K562 (cell line): ENCODE measurements around the gene NTRK1. TPM values are rescaled to one million over a fixed set of nuclear protein-coding genes. Genes with fewer than 3 reads are reported as not detected.

Experiments used
- ATF7 ChIP-seq: fragments of 450-650 bp; IDR thresholded peaks from 2 replicates; pipeline ENCODE4 v1.7.1; 2014; ENCODE audit warnings: mild to moderate bottlenecking, moderate library complexity
- BRD9 ChIP-seq: fragments of 450-650 bp; IDR thresholded peaks from 2 replicates; pipeline ENCODE4 v1.6.1; 2018; ENCODE audit warnings: low read depth; ENCODE audit not compliant: partially characterized antibody
- CBX1 ChIP-seq: sonication (generic); IDR thresholded peaks from 2 replicates; pipeline ENCODE4 v1.6.1; 2016; ENCODE audit warnings: antibody characterized with exemption, low read depth, mild to moderate bottlenecking
- CBX3 ChIP-seq, 2 experiments: IDR thresholded peaks; 1 replicate in 1 of 2; 2 replicates in 1 of 2; pipeline ENCODE4 v1.6.1; 2012; ENCODE audit warnings: inconsistent platforms in 2 of 2, low read length in 2 of 2, borderline replicate concordance in 1 of 2, control low read depth in 1 of 2
- CCAR2 ChIP-seq: fragments of 200-400 bp; formaldehyde crosslinking; IDR thresholded peaks from 2 replicates; pipeline ENCODE4 v1.6.1; 2017; ENCODE audit warnings: mild to moderate bottlenecking, low read depth, low read length
- ESRRA ChIP-seq: fragments of 450-650 bp; IDR thresholded peaks from 2 replicates; pipeline ENCODE4 v1.6.1; 2014; ENCODE audit warnings: low read depth, mild to moderate bottlenecking, moderate library complexity, borderline replicate concordance
- HDAC1 ChIP-seq, 2 experiments: fragments of 450-650 bp; IDR thresholded peaks; 2 replicates each; pipeline ENCODE4 v1.6.1; 2016 to 2017; ENCODE audit warnings: inconsistent platforms in 1 of 2, mild to moderate bottlenecking in 1 of 2, moderate library complexity in 1 of 2
- HDAC2 ChIP-seq: fragments of 450-650 bp; IDR thresholded peaks from 2 replicates; pipeline ENCODE4 v1.6.1; 2016; ENCODE audit warnings: mild to moderate bottlenecking
- MEF2A ChIP-seq: IDR thresholded peaks from 2 replicates; pipeline ENCODE4 v1.6.1; 2011; ENCODE audit warnings: low read depth, mild to moderate bottlenecking, low read length, moderate library complexity; ENCODE audit not compliant: control insufficient read depth
- NFXL1 ChIP-seq: fragments of 450-650 bp; formaldehyde crosslinking; IDR thresholded peaks from 2 replicates; pipeline ENCODE4 v1.4.0; 2021; ENCODE audit warnings: mild to moderate bottlenecking
- NR1H2 ChIP-seq: sonication (generic); formaldehyde crosslinking; IDR thresholded peaks from 2 replicates; pipeline ENCODE4 v1.4.0; 2020; ENCODE audit warnings: mild to moderate bottlenecking, missing genetic modification reagents
- PHF20 ChIP-seq: fragments of 450-650 bp; IDR thresholded peaks from 2 replicates; pipeline ENCODE4 v1.6.1; 2018; ENCODE audit not compliant: partially characterized antibody
- PML ChIP-seq: IDR thresholded peaks from 2 replicates; pipeline ENCODE4 v1.6.1; 2012; ENCODE audit warnings: low read length, inconsistent platforms
- SMARCA5 ChIP-seq: fragments of 450-650 bp; IDR thresholded peaks from 2 replicates; pipeline ENCODE4 v1.6.1; 2016
- STAT5A ChIP-seq: IDR thresholded peaks from 2 replicates; pipeline ENCODE4 v1.6.1; 2012; ENCODE audit warnings: low read length, inconsistent platforms, borderline replicate concordance
- TAF1 ChIP-seq: IDR thresholded peaks from 2 replicates; pipeline ENCODE4 v1.6.1; 2011; ENCODE audit warnings: mild to moderate bottlenecking, low read length, moderate library complexity; ENCODE audit not compliant: insufficient read depth, control insufficient read depth, severe bottlenecking; ENCODE audit errors: extremely low read depth
- TAF7 ChIP-seq: fragments of 450-650 bp; IDR thresholded peaks from 2 replicates; pipeline ENCODE4 v1.6.1; 2016; ENCODE audit warnings: missing genetic modification characterization, missing compliant biosample characterization
- TRIM28 ChIP-seq: fragments of 450-650 bp; IDR thresholded peaks from 2 replicates; pipeline ENCODE4 v1.6.1; 2017
- ZFP36 ChIP-seq: fragments of 150-350 bp; IDR thresholded peaks from 2 replicates; pipeline ENCODE4 v1.6.1; 2018; ENCODE audit warnings: low read length, low read depth; ENCODE audit not compliant: partially characterized antibody
- ZNF408 ChIP-seq: fragments of 250-450 bp; sonication (Bioruptor Pico); IDR thresholded peaks from 2 replicates; pipeline ENCODE4 v1.4.0; 2020; ENCODE audit warnings: low read depth, mild to moderate bottlenecking, moderate library complexity
- polyA plus RNA-seq, 8 experiments: library from polyadenylated mRNA; depleted of rRNA in 4 of 8; stranded (reverse) in 5 of 8; unstranded in 3 of 8; fragments of >200 nt; fragmentation: Nextera tagmentation in 2 of 8; fragmentation: Illumina TruSeq in 1 of 8; extraction: Ambion mirVana in 2 of 8; extraction: Trizol in 1 of 8; gene quantifications; 2 replicates each; pipeline versions ENCODE4 v1.2.1 to v1.2.3, GENCODE V29; 2011 to 2014; ENCODE audit warnings: inconsistent platforms in 1 of 8, missing spikeins in 1 of 8
- total RNA-seq, 7 experiments: library from RNA; depleted of rRNA in 6 of 7; stranded (reverse); fragments of >200 nt in 6 of 7; fragmentation: Illumina TruSeq in 2 of 7; extraction: Trizol in 2 of 7; gene quantifications; 2 replicates each; pipeline versions ENCODE4 v1.2.1 to v1.2.3, GENCODE V29; 2011 to 2021; ENCODE audit warnings: low replicate concordance in 1 of 7

Gene NTRK1
- total and polyA plus RNA-seq, 9 of the 15 experiments (the other 6 are each of a cell fraction or from before 2014, with no cell fraction given), result 0.46 to 30.0 (median 7.9) TPM

DNA sequence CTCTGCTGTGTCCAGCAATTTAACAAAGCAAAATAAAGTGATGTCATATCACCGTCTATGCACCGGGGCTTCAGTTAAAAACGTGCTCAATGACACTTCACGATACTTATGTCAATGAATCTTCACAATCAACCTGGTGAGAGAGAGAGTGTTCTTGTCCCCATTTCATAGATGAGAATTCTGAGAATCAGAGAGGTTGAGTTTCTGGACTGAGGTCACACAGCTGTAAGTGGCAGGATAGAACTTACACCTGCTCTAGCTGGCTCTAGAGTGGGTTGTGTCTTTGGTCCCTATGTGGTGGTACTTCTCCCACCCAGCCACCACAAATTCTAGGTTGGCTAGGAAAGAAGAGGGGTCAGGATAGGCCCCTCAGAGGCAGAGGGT, 5.2 kb downstream of the NTRK1 start (continued):
- TF ChIP-seq PHF20 (peak; percentile 47), HDAC1 (IDR thresholded peaks at IDR 0.05) (peak in 1 of 2 experiments; percentile 21; a peak in 1 of 4 replicates), CBX1 (peak; percentile 70; the same call in 1 of the 2 replicates), MEF2A (no peak), CBX3 (IDR thresholded peaks at IDR 0.05; ENCODE audit: borderline replicate concordance in 1 of 2, low read length in 2 of 2) (0 out of 3 replicates have a peak, but pooled peaks of 1 of the 2 experiments have one; percentile 50), SMARCA5 (peak; percentile 94), STAT5A (no peak), ATF7 (0 out of 2 replicates have a peak, but pooled peaks have one; percentile 13), HDAC2 (peak; percentile 84), NR1H2 (CRISPR knock-in tag) (0 out of 2 replicates have a peak, but pooled peaks have one; percentile 27), TAF7 (tag) (no peak), ESRRA (peak; percentile 24; the same call in 1 of the 2 replicates), CCAR2 (no peak), BRD9 (peak; percentile 71), ZFP36 (peak; percentile 95), ZNF408 (no peak), PML (no peak), TAF1 (no peak), NFXL1 (CRISPR knock-in tag) (no peak), TRIM28 (no peak)
